ENCODE data around the gene RBMS3. TPM values are rescaled to one million over a fixed set of nuclear protein-coding genes. Genes with fewer than 3 reads are reported as not detected.

Gene RBMS3
- total RNA-seq, 1 experiment from 2014 or later = 5.9 TPM

GRCh38 chr3:29502771-29503170, 221.9 kb downstream of the RBMS3 start:
- Histone ChIP-seq H3K4me3 (ENCODE audit: low read depth, low read length, poor library complexity, severe bottlenecking) (no peak overlapping the region), H3K4me1 (ENCODE audit: insufficient read depth, low read length, poor library complexity, severe bottlenecking) (no peaks in the 10 kb centered on the region), H3K27ac (ENCODE audit: low read depth, low read length, poor library complexity, severe bottlenecking) (no peak overlapping the region), H3K9me3 (ENCODE audit: low read depth, low read length, poor library complexity, severe bottlenecking) (no peaks in the 10 kb centered on the region), H3K27me3 (replicated peaks; ENCODE audit: insufficient read depth, low read depth, low read length, poor library complexity) (no peaks in the 10 kb centered on the region), H3K36me3 (ENCODE audit: insufficient read depth, low read length, poor library complexity, severe bottlenecking) (no peaks in the 10 kb centered on the region)
- CTCF ChIA-PET = no interaction called here
- no peak for DNase-seq (ENCODE audit: low spot score)
- POLR2A ChIA-PET (ENCODE audit: low non-redundant PET) = no interaction called here
- no TSS peak for BruUV-seq (replicated peaks)
- no peak for TF ChIP-seq EZH2 (IDR thresholded peaks at IDR 0.05; ENCODE audit: borderline replicate concordance, low read depth, low read length, poor library complexity, severe bottlenecking)
- no peak for TF ChIP-seq CTCF (conservative IDR thresholded peaks at IDR 0.05; ENCODE audit: low read depth, low read length)
- intact Hi-C loops (cut with micrococcal nuclease; ENCODE audit: unreplicated experiment) = no loop called here

- Histone ChIP-seq H3K4me3 (ENCODE audit: low read depth, low read length, poor library complexity, severe bottlenecking) (no peak overlapping the region), H3K4me1 (ENCODE audit: insufficient read depth, low read length, poor library complexity, severe bottlenecking) (no peaks in the 10 kb centered on the region), H3K27ac (ENCODE audit: low read depth, low read length, poor library complexity, severe bottlenecking) (no peak overlapping the region), H3K9me3 (ENCODE audit: low read depth, low read length, poor library complexity, severe bottlenecking) (no peaks in the 10 kb centered on the region), H3K27me3 (replicated peaks; ENCODE audit: insufficient read depth, low read depth, low read length, poor library complexity) (no peaks in the 10 kb centered on the region), H3K36me3 (ENCODE audit: insufficient read depth, low read length, poor library complexity, severe bottlenecking) (no peaks in the 10 kb centered on the region)
- TF ChIP-seq CTCF (conservative IDR thresholded peaks at IDR 0.05; ENCODE audit: low read depth, low read length) = no peak
- TF ChIP-seq EZH2 (IDR thresholded peaks at IDR 0.05; ENCODE audit: borderline replicate concordance, low read depth, low read length, poor library complexity, severe bottlenecking) = no peak
- no TSS peak for BruUV-seq (replicated peaks)
- DNase-seq (ENCODE audit: low spot score) = no peak
- ChIA-PET POLR2A (ENCODE audit: low non-redundant PET) (no interaction called here), CTCF (no interaction called here)
- intact Hi-C loops (cut with micrococcal nuclease; ENCODE audit: unreplicated experiment) = no loop called here
Observed at GRCh38 chr3:29503314-29503713, 222.4 kb downstream of the RBMS3 start.

- H3K9me3 ChIP-seq (ENCODE audit: low read depth, low read length, poor library complexity, severe bottlenecking) = no peaks in the 10 kb centered on the region
- no TSS peak for BruUV-seq (replicated peaks)
- intact Hi-C loops (cut with micrococcal nuclease; ENCODE audit: unreplicated experiment) = no loop called here
- CTCF ChIA-PET = no interaction called here
- H3K4me3 ChIP-seq (ENCODE audit: low read depth, low read length, poor library complexity, severe bottlenecking) = no peak overlapping the region
- H3K4me1 ChIP-seq (ENCODE audit: insufficient read depth, low read length, poor library complexity, severe bottlenecking) = no peaks in the 10 kb centered on the region
- no peak overlapping the region for H3K27ac ChIP-seq (ENCODE audit: low read depth, low read length, poor library complexity, severe bottlenecking)
- POLR2A ChIA-PET (ENCODE audit: low non-redundant PET) = no interaction called here
- no peaks in the 10 kb centered on the region for H3K27me3 ChIP-seq (replicated peaks; ENCODE audit: insufficient read depth, low read depth, low read length, poor library complexity)
- H3K36me3 ChIP-seq (ENCODE audit: insufficient read depth, low read length, poor library complexity, severe bottlenecking) = no peaks in the 10 kb centered on the region
- DNase-seq (ENCODE audit: low spot score) = no peak
- TF ChIP-seq EZH2 (IDR thresholded peaks at IDR 0.05; ENCODE audit: borderline replicate concordance, low read depth, low read length, poor library complexity, severe bottlenecking) (no peak), CTCF (conservative IDR thresholded peaks at IDR 0.05; ENCODE audit: low read depth, low read length) (no peak)
Observed at GRCh38 chr3:29503958-29504357, 223.1 kb downstream of the RBMS3 start.

All from A673 (cell line).